Nasal cavity respiratory epithelium epithelial cell of viscerocranial mucosa (primary cell): Measurements from ENCODE around the gene FH. TPM values are rescaled to one million over a fixed set of nuclear protein-coding genes. Genes with fewer than 3 reads are reported as not detected.

Source experiments
- total RNA-seq: library from RNA; depleted of rRNA; stranded (reverse); fragments of >200 nt; gene quantifications from 2 replicates; pipeline ENCODE4 v1.2.3, GENCODE V29; 2014

The FH gene
- 56.7 and 58.4 TPM in 2 replicates for total RNA-seq

DNA sequence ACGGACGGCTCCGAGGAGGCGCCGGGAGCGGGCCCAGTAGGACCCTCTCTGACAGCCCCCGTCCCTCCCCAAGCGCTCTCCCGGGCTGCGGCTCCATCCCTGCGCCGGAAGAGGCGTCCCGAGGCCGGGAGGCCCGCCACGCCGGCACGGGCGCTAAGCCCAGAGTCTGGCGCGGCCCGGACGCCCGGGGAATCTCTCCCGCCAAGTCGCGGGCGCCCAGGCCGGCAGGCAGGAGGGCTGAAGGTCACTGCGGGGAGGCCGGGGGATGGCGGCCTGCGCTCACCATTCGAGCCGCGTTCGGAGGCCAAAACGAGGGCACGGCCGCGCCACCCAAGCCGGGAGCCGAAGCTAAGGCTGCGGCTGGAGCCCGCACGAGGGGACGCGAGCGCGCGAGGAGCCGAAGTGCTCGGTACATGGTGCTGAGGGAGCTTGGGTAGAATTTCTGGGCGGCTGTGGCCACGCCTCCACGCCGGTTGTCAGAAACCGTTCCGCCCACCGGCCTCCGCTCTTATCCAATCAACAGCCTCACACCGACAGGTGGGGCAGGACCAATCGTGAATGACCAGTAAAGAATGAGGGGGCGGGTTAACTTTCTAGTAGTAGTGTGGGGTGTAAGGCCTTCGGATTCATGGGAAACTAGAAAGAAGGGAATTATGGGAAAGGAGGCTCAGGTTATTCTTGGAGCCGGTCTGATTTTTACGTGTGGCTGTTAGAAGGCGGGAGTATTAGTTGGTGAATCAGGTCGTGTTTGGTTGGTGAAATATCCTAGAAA, at the start of gene FH:
Gene FH (minus strand): TSS at position 448 of the 772 bp plus-strand sequence. CDS start 33 bp downstream, at position 415.

GRCh38 chr1:241532162-241532531, 12.6 kb upstream of the FH start, which contains the start of gene KMO:
Gene KMO, plus strand, starts transcription at chr1:241532378. Its CDS starts 67 bp downstream, at chr1:241532445.

Other genes with a start within 250 kb of the FH start
- not detected in 2 replicates for gene RGS7, start 162.6 kb downstream of the FH start, total RNA-seq
- gene KMO, start 12.6 kb upstream of the FH start, total RNA-seq, result 0.07 TPM in 1 of 2 replicates, not detected in the other
- gene CHML, start 120.6 kb upstream of the FH start, total RNA-seq, result 10.3 and 14.5 TPM in 2 replicates
- gene OPN3, start 120.6 kb upstream of the FH start, total RNA-seq, result 19.1 and 49.8 TPM in 2 replicates
- not detected in 2 replicates for gene WDR64, start 132.5 kb upstream of the FH start, total RNA-seq